ENCODE data around the gene TMEM100. TPM values are rescaled to one million over a fixed set of nuclear protein-coding genes. Genes with fewer than 3 reads are reported as not detected.

The TMEM100 gene
- total and polyA plus RNA-seq, 2 of the 8 experiments (the other 6 are each of a cell fraction or from before 2014, with no cell fraction given): 0.36 to 0.48 TPM

GRCh38 chr17:55706808-55707773 lies 15.6 kb downstream of the TMEM100 start:
- Histone ChIP-seq H3K4me3 (ENCODE audit: extremely low read depth in 1 of 4, insufficient read depth in 2 of 4, low read depth in 3 of 4, low read length in 4 of 4) (peak overlapping the region in 1 of 4 experiments; percentile 5; a peak in 1 of 8 replicates), H3K23me2 (ENCODE audit: low read depth, low read length) (no peaks in the 10 kb centered on the region), H4K5ac (ENCODE audit: insufficient read length, low read depth, low read length) (peak overlapping the region; percentile 26), H3K9me3 (ENCODE audit: insufficient read depth in 2 of 2, low read depth in 1 of 2, low read length in 1 of 2) (no peaks in the 10 kb centered on the region), H3K14ac (ENCODE audit: insufficient read length) (no peak overlapping the region), H2BK12ac (ENCODE audit: low read depth, low read length) (peak overlapping the region; percentile 78), H4K8ac (ENCODE audit: extremely low read depth, insufficient read depth, low read length) (no peak overlapping the region), H3K79me2 (ENCODE audit: control insufficient read depth in 1 of 2, insufficient read depth in 2 of 2, low read length in 2 of 2) (no peaks in the 10 kb centered on the region), H3K18ac (ENCODE audit: extremely low read depth, low read length) (peak overlapping the region; percentile 28; the same call in 1 of the 2 replicates), H4K91ac (replicated peaks; ENCODE audit: insufficient read length, low read length) (peak overlapping the region; percentile 81), H2BK120ac (replicated peaks; ENCODE audit: low read depth, low read length) (peak overlapping the region; percentile 89), H2AFZ (ENCODE audit: low read length) (peak overlapping the region; percentile 95), H2BK20ac (ENCODE audit: low read length) (0 out of 2 replicates have a peak overlapping the region, but pooled peaks have one; percentile 23), H3K4me2 (ENCODE audit: insufficient read depth in 1 of 2, low read depth in 2 of 2, low read length in 2 of 2) (peak overlapping the region; percentile 48 to 70), H3K4ac (replicated peaks; ENCODE audit: insufficient read length, low read depth, low read length) (no peak overlapping the region), H2AK5ac (ENCODE audit: low read depth, low read length) (no peak overlapping the region), H3K9ac (replicated peaks in 1 of 4; ENCODE audit: extremely low read depth in 1 of 4, low read depth in 3 of 4, low read length in 3 of 4) (no peak overlapping the region), H3K79me1 (ENCODE audit: low read depth, low read length) (no peaks in the 10 kb centered on the region), H2BK15ac (ENCODE audit: low read length) (no peak overlapping the region), H4K20me1 (replicated peaks in 1 of 2; ENCODE audit: control insufficient read depth in 1 of 2, insufficient read depth in 2 of 2, low read length in 2 of 2) (no peaks in the 10 kb centered on the region), H3K56ac (replicated peaks; ENCODE audit: insufficient read length, low read depth, low read length) (no peak overlapping the region), H3K4me1 (replicated peaks in 1 of 4; ENCODE audit: control insufficient read depth in 3 of 4, insufficient read depth in 4 of 4, low read length in 3 of 4) (peaks cover 3 to 9% (median 4%) of the 10 kb centered on the region in 4 experiments; a peak in 5 of 7 replicates), H3K36me3 (ENCODE audit: control insufficient read depth in 2 of 4, insufficient read depth in 4 of 4, low read length in 3 of 4) (no peaks in the 10 kb centered on the region), H2BK5ac (ENCODE audit: low read depth, low read length) (peak overlapping the region; percentile 22; the same call in 1 of the 2 replicates), H3K23ac (ENCODE audit: insufficient read length) (no peak overlapping the region), H3K27ac (ENCODE audit: low read depth, low read length) (no peak overlapping the region), H3K27me3 (replicated peaks in 1 of 4; ENCODE audit: control insufficient read depth in 3 of 4, extremely low read depth in 1 of 4, insufficient read depth in 3 of 4, low read length in 3 of 4) (no peaks in the 10 kb centered on the region)
- ChIA-PET POLR2A (ENCODE audit: partially characterized antibody) (interaction anchor here (1.4 kb wide), 1 partner anchor 16 kb away, joined by 4 read pairs; no protein-coding TSS in a partner anchor), CTCF (ENCODE audit: partially characterized antibody) (interaction anchor here (0.8 to 2.3 kb wide), 12 partner anchors 9 to 183 kb away, joined by 3 to 24 read pairs (median 3); no protein-coding TSS in a partner anchor)
- no peak for TF ChIP-seq CHD1 (IDR thresholded peaks at IDR 0.05; ENCODE audit: low read depth, low read length)
- TF ChIP-seq KDM4A (IDR thresholded peaks at IDR 0.05; ENCODE audit: low read depth, low read length, severe bottlenecking): peak; percentile 25
- TF ChIP-seq TEAD4 (IDR thresholded peaks at IDR 0.05; ENCODE audit: low read depth, low read length): 0 out of 2 replicates have a peak, but pooled peaks have one; percentile 21
- no peak for TF ChIP-seq KDM1A (IDR thresholded peaks at IDR 0.05; ENCODE audit: borderline replicate concordance, low read length)
- FAIRE-seq (peak; percentile 13), DNase-seq (ENCODE audit: low read depth in 1 of 2, low spot score in 2 of 2) (peak in 1 of 2 experiments; percentile 48)
- WGBS, 2 experiments (ENCODE audit: extremely low coverage in 1 of 2, insufficient coverage in 1 of 2, insufficient read length in 1 of 2, insufficient replicate concordance in 2 of 2, low coverage in 1 of 2, low lambda C conversion rate in 2 of 2, missing lambda C conversion rate in 1 of 2): 57% methylated on average over 11 of the region's 11 CpGs; no CpG with 5 or more reads in 1 of the 2 experiments

Measured in H1 (cell line).